ENCODE data around the gene GALNT9. TPM values are rescaled to one million over a fixed set of nuclear protein-coding genes. Genes with fewer than 3 reads are reported as not detected.

GALNT9 gene
- total RNA-seq = 0.67 TPM in 1 of 2 replicates, not detected in the other

DNA sequence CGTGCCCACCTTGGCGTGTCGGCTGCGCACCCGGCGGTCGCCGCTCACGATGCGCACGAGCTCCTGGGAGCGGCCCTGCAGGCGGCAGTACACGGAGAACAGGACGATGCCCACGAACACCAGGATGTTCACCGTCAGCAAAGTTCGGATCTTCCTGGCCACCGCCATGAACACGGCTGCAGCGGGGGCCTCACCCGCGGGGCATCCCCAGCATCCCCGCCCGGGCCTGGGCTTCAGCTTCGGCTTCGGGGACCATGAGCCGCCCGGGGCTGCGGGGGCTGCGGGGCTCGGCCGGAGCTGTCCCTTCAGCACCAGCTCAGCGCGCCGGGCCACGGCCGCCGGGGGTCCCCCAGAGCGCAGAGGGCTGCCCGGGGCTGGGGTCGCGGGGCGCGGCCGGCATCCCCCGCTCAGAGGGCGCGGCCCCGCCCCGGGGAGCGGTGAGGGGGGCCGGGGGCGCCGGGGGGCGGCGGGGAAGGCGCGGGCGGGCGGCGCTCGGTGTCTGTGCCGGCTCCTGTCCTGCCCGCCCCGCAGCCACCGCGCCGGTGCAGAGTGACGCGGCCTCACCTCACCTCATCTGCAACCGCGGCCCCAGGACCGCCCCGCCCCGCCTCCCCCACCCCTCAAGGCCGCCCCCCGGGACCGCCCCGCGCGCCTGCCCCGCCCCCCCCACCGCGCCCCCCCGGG, at the start of gene GALNT9:
TSS of gene GALNT9 (minus strand) at position 554 of the 684 bp plus-strand sequence. CDS start at position 168, 386 bp downstream.

Other genes with a start within 250 kb of the GALNT9 start
- 9.6 and 10.6 TPM in 2 replicates for gene DDX51, start 185.3 kb downstream of the GALNT9 start, total RNA-seq
- 18.1 and 22.4 TPM in 2 replicates for gene NOC4L, start 185.1 kb downstream of the GALNT9 start, total RNA-seq
- gene FBRSL1, start 160.6 kb upstream of the GALNT9 start, total RNA-seq = 12.1 and 12.2 TPM in 2 replicates